ENCODE results near the gene GTSE1. TPM values are rescaled to one million over a fixed set of nuclear protein-coding genes. Genes with fewer than 3 reads are reported as not detected.
A peak's percentile ranks its signal among the peaks of the same experiment; 100 is the strongest.

Gene GTSE1, protein sequence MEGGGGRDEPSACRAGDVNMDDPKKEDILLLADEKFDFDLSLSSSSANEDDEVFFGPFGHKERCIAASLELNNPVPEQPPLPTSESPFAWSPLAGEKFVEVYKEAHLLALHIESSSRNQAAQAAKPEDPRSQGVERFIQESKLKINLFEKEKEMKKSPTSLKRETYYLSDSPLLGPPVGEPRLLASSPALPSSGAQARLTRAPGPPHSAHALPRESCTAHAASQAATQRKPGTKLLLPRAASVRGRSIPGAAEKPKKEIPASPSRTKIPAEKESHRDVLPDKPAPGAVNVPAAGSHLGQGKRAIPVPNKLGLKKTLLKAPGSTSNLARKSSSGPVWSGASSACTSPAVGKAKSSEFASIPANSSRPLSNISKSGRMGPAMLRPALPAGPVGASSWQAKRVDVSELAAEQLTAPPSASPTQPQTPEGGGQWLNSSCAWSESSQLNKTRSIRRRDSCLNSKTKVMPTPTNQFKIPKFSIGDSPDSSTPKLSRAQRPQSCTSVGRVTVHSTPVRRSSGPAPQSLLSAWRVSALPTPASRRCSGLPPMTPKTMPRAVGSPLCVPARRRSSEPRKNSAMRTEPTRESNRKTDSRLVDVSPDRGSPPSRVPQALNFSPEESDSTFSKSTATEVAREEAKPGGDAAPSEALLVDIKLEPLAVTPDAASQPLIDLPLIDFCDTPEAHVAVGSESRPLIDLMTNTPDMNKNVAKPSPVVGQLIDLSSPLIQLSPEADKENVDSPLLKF
- polyA plus RNA-seq (2012; rRNA removed) = 9.4 and 12.2 TPM in 2 replicates
- 6.1 and 7.7 TPM in 2 replicates for polyA plus RNA-seq (2012; cell fraction: cytosol; rRNA removed)
- polyA plus RNA-seq (2012; cell fraction: nucleus; rRNA removed) = 28.1 and 31.7 TPM in 2 replicates

DNA sequence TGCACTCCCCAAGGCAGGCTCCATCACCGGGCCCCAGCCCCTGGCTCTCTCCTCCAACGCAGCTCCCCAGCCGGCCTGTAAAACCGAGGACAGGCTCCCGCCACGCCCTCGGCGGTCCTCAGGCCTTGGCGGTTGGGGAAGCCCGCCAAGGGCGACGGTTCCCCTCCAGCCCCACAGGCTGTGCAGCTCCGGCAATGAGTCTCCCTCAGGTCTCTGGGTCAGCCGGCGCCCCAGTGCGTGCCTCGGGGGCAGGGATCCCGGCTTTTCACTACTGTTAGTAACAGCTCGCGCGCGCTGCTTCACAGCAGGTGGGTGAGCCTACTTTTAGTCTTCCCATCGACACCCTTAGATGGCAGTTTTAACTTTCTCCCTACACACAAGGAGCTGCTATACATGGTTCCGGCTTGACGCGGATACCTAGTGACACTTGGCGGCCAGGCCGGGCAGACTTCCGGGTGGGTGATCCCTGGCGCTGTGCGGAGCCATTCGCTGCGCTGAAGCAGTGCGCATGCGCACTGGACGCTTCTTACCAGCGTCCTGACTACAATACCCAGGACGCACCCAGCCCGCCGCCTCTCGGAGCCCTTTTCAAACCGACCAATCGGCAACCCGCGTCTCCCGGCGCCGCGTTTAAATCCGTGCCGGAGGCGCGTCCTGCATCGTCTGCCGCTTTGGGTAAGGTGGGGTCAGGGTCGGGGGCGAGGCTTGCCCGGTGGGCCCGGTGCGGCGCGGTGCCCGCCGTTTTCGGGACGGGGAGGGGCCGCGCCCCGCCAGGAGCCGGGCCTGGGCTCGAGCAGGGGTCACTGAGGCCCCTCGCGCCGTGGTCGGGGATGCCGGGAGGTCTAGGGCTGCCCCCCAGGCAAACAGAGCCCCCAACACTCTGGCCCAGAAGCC is at the start of gene GTSE1:
Gene GTSE1, plus strand, starts transcription at position 614 of the 894 bp plus-strand sequence. CDS start 531 bp downstream, outside the sequence.
- peak within 1 kb of the TSS; percentile 90 for H2AFZ ChIP-seq (ENCODE audit: low read depth)
- no peak for TF ChIP-seq TEAD4 (IDR thresholded peaks at IDR 0.05; ENCODE audit: borderline replicate concordance, insufficient read depth)
- TF ChIP-seq, protein P1, sequence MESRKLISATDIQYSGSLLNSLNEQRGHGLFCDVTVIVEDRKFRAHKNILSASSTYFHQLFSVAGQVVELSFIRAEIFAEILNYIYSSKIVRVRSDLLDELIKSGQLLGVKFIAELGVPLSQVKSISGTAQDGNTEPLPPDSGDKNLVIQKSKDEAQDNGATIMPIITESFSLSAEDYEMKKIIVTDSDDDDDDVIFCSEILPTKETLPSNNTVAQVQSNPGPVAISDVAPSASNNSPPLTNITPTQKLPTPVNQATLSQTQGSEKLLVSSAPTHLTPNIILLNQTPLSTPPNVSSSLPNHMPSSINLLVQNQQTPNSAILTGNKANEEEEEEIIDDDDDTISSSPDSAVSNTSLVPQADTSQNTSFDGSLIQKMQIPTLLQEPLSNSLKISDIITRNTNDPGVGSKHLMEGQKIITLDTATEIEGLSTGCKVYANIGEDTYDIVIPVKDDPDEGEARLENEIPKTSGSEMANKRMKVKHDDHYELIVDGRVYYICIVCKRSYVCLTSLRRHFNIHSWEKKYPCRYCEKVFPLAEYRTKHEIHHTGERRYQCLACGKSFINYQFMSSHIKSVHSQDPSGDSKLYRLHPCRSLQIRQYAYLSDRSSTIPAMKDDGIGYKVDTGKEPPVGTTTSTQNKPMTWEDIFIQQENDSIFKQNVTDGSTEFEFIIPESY (IDR thresholded peaks at IDR 0.05; ENCODE audit: borderline replicate concordance, low read depth) = no peak
- TF ChIP-seq RCOR1 (IDR thresholded peaks at IDR 0.05; ENCODE audit: low read length) = peak; percentile 56; the same call in 1 of the 2 replicates
- TF ChIP-seq, protein P2, sequence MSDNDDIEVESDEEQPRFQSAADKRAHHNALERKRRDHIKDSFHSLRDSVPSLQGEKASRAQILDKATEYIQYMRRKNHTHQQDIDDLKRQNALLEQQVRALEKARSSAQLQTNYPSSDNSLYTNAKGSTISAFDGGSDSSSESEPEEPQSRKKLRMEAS (IDR thresholded peaks at IDR 0.05; ENCODE audit: low read depth) = peak; percentile 45
- peak; percentile 98 for TF ChIP-seq ELF1 (IDR thresholded peaks at IDR 0.05)
- peak; percentile 69 for TF ChIP-seq RAD21 (IDR thresholded peaks at IDR 0.05; ENCODE audit: low read length)
- TF ChIP-seq MXI1 (IDR thresholded peaks at IDR 0.05; ENCODE audit: low read depth, low read length) = peak; percentile 85
- peak; percentile 82 for TF ChIP-seq POLR2AphosphoS5 (IDR thresholded peaks at IDR 0.05; ENCODE audit: low read depth, low read length)
- TF ChIP-seq, protein P3, sequence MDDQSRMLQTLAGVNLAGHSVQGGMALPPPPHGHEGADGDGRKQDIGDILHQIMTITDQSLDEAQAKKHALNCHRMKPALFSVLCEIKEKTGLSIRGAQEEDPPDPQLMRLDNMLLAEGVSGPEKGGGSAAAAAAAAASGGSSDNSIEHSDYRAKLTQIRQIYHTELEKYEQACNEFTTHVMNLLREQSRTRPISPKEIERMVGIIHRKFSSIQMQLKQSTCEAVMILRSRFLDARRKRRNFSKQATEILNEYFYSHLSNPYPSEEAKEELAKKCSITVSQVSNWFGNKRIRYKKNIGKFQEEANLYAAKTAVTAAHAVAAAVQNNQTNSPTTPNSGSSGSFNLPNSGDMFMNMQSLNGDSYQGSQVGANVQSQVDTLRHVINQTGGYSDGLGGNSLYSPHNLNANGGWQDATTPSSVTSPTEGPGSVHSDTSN (IDR thresholded peaks at IDR 0.05) = no peak
- no peak for TF ChIP-seq GATA2 (CRISPR knock-in tag; IDR thresholded peaks at IDR 0.05)
- TF ChIP-seq, protein P4, sequence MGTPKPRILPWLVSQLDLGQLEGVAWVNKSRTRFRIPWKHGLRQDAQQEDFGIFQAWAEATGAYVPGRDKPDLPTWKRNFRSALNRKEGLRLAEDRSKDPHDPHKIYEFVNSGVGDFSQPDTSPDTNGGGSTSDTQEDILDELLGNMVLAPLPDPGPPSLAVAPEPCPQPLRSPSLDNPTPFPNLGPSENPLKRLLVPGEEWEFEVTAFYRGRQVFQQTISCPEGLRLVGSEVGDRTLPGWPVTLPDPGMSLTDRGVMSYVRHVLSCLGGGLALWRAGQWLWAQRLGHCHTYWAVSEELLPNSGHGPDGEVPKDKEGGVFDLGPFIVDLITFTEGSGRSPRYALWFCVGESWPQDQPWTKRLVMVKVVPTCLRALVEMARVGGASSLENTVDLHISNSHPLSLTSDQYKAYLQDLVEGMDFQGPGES (IDR thresholded peaks at IDR 0.05; ENCODE audit: low read depth, low read length) = peak; percentile 31; the same call in 1 of the 2 replicates
- peak; percentile 98 for TF ChIP-seq SIN3A (IDR thresholded peaks at IDR 0.05; ENCODE audit: borderline replicate concordance, low read depth, low read length)
- peak; percentile 59; the same call in 1 of the 2 replicates for TF ChIP-seq YY1 (IDR thresholded peaks at IDR 0.05; ENCODE audit: low read depth)
- peak; percentile 100 for TF ChIP-seq FOXM1 (IDR thresholded peaks at IDR 0.05; ENCODE audit: low read depth)
- TF ChIP-seq GABPA (IDR thresholded peaks at IDR 0.05; ENCODE audit: low read depth) = peak; percentile 63
- TF ChIP-seq, protein P5, sequence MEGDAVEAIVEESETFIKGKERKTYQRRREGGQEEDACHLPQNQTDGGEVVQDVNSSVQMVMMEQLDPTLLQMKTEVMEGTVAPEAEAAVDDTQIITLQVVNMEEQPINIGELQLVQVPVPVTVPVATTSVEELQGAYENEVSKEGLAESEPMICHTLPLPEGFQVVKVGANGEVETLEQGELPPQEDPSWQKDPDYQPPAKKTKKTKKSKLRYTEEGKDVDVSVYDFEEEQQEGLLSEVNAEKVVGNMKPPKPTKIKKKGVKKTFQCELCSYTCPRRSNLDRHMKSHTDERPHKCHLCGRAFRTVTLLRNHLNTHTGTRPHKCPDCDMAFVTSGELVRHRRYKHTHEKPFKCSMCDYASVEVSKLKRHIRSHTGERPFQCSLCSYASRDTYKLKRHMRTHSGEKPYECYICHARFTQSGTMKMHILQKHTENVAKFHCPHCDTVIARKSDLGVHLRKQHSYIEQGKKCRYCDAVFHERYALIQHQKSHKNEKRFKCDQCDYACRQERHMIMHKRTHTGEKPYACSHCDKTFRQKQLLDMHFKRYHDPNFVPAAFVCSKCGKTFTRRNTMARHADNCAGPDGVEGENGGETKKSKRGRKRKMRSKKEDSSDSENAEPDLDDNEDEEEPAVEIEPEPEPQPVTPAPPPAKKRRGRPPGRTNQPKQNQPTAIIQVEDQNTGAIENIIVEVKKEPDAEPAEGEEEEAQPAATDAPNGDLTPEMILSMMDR (IDR thresholded peaks at IDR 0.05) = peak; percentile 25; the same call in 1 of the 2 replicates
- TF ChIP-seq CHD2 (IDR thresholded peaks at IDR 0.05; ENCODE audit: low read length, partially characterized antibody) = peak; percentile 89
- TF ChIP-seq NRF1 (IDR thresholded peaks at IDR 0.05; ENCODE audit: low read depth, low read length) = peak; percentile 90
- peak; percentile 33; the same call in 1 of the 2 replicates for TF ChIP-seq SMC3 (IDR thresholded peaks at IDR 0.05; ENCODE audit: low read depth, low read length)
- no peak for TF ChIP-seq TCF12 (IDR thresholded peaks at IDR 0.05)
- peak; percentile 65; the same call in 1 of the 2 replicates for TF ChIP-seq TAF1 (IDR thresholded peaks at IDR 0.05; ENCODE audit: borderline replicate concordance, low read depth, low read length)
- POLR2A ChIA-PET = interaction anchor here (0.5 to 1.6 kb wide), 7 partner anchors 8 to 289 kb away, joined by 3 to 8 read pairs (median 4); partner anchors contain the start of gene TTC38
- peaks cover 47% of the 10 kb centered on the region for H3K79me2 ChIP-seq (ENCODE audit: insufficient read depth)
- H3K4me2 ChIP-seq = peak within 1 kb of the TSS; percentile 97
- no peaks in the 10 kb centered on the region for H3K9me3 ChIP-seq
- H3K27ac ChIP-seq (ENCODE audit: low read depth in 2 of 2, low read length in 1 of 2) = peak within 1 kb of the TSS; percentile 74 to 90
- H4K20me1 ChIP-seq (ENCODE audit: insufficient read depth) = no peaks in the 10 kb centered on the region
- H3K9me2 ChIP-seq = no peaks in the 10 kb centered on the region
- peaks cover 5 to 21% of the 10 kb centered on the region in 2 experiments; a peak in 3 of 4 replicates for H3K4me1 ChIP-seq (ENCODE audit: control insufficient read depth in 1 of 2, insufficient read depth in 2 of 2, low read depth in 1 of 2, low read length in 1 of 2)
- peak within 1 kb of the TSS; percentile 75 to 82 for H3K4me3 ChIP-seq (ENCODE audit: low read depth in 2 of 2, low read length in 1 of 2)
- peak; percentile 99 for DNase-seq
- 4% methylated on average over 29 of the region's 76 CpGs for WGBS (ENCODE audit: low lambda C conversion rate)
- peak within 1 kb of the TSS; percentile 81 for H3K9ac ChIP-seq
- H3F3A ChIP-seq (replicated peaks; ENCODE audit: insufficient read depth) = peaks cover 4% of the 10 kb centered on the region
- no peaks in the 10 kb centered on the region for H3K27me3 ChIP-seq (ENCODE audit: insufficient read depth)
- peaks cover 8 to 13% of the 10 kb centered on the region in 2 experiments for H3K36me3 ChIP-seq (replicated peaks in 1 of 2; ENCODE audit: control insufficient read depth in 1 of 2, insufficient read depth in 2 of 2, low read length in 1 of 2)
- CTCF ChIA-PET = interaction anchor here (0.8 to 5.8 kb wide), 7 partner anchors 10 to 302 kb away, joined by 3 to 45 read pairs (median 4); no protein-coding TSS in a partner anchor
